ENCODE measurements around the gene TNS1.

The TNS1 gene

GRCh38 chr2:217842017-217842416, 160.8 kb downstream of the TNS1 start:
- no peak for FAIRE-seq

GRCh38 chr2:217840522-217840921, 162.3 kb downstream of the TNS1 start:
- no peak for FAIRE-seq

- no peak for FAIRE-seq
Observed at GRCh38 chr2:217839750-217840107, 163.1 kb downstream of the TNS1 start.

- no peak for FAIRE-seq
Observed at GRCh38 chr2:217839073-217839749, 163.6 kb downstream of the TNS1 start.

- FAIRE-seq, result no peak
Observed at GRCh38 chr2:217838409-217838831, 164.4 kb downstream of the TNS1 start.

- no peak for FAIRE-seq
Observed at GRCh38 chr2:217837530-217837929, 165.3 kb downstream of the TNS1 start.

- no peak for FAIRE-seq
Observed at GRCh38 chr2:217836901-217837491, 165.8 kb downstream of the TNS1 start.

GRCh38 chr2:217835931-217836891, 166.6 kb downstream of the TNS1 start:
- FAIRE-seq, result no peak

- FAIRE-seq, result no peak
Observed at GRCh38 chr2:217834744-217835513, 167.9 kb downstream of the TNS1 start.

GRCh38 chr2:217834057-217834620, 168.7 kb downstream of the TNS1 start:
- FAIRE-seq, result no peak

- FAIRE-seq, result no peak
Observed at GRCh38 chr2:217833439-217833838, 169.4 kb downstream of the TNS1 start.

GRCh38 chr2:217832987-217833386, 169.8 kb downstream of the TNS1 start:
- FAIRE-seq, result no peak

GRCh38 chr2:217832115-217832514, 170.7 kb downstream of the TNS1 start:
- FAIRE-seq, result no peak

- no peak for FAIRE-seq
Observed at GRCh38 chr2:217831306-217831705, 171.5 kb downstream of the TNS1 start.

GRCh38 chr2:217830807-217831206, 172.0 kb downstream of the TNS1 start:
- no peak for FAIRE-seq

GRCh38 chr2:217830061-217830460, 172.7 kb downstream of the TNS1 start:
- no peak for FAIRE-seq

- FAIRE-seq, result no peak
Observed at GRCh38 chr2:217829420-217829819, 173.4 kb downstream of the TNS1 start.

GRCh38 chr2:217828336-217828735, 174.5 kb downstream of the TNS1 start:
- no peak for FAIRE-seq

GRCh38 chr2:217827430-217828201, 175.2 kb downstream of the TNS1 start:
- no peak for FAIRE-seq

GRCh38 chr2:217826991-217827390, 175.8 kb downstream of the TNS1 start:
- no peak for FAIRE-seq

- no peak for FAIRE-seq
Observed at GRCh38 chr2:217826520-217826919, 176.3 kb downstream of the TNS1 start.
